ENCODE data around the gene RNF223. TPM values are rescaled to one million over a fixed set of nuclear protein-coding genes. Genes with fewer than 3 reads are reported as not detected.

Gene RNF223
- total RNA-seq = not detected
- long read RNA-seq = 0 reads

DNA sequence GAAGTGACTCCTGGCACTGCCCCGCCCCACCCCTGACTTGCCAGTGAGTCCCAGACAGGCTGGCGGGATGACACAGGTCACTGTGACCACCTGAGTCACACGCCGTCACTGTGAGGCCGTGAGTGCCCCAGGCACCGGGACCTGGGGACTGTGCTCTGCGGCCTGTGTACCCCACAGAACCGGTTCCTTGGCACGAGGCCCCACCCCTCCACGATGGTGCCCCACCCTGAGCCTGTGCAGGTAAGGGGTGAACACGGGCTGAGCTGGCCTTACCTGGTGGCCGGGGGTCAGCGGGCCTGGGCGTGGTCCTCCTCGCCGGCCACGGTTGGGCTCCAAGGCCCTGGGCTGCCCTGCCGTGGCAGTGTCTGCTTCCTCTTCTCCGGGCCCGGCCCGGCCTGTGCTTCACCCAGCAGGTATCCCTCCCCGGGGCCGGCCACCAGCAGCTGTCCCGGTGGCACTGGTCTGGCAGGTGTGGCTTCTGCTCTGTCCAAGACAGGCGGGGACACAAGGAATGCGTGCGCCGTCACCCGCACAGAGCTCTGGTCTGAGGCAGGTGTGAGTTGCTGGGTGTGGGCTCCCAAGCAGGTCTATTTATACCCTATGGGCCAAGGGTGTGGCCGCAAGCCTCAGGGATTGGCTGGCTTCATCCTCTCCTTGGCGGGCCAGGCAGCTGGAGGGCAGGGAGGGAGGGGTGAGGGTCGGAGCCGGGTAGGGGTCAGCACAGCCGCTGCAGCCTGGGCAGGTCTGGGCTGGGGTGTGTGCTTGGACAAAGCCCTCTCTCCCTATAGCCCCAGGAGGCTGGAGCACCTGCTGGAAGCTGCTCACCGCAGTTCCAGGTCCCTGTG, at the start of gene RNF223:
Gene RNF223, minus strand, starts transcription at position 564 of the 845 bp plus-strand sequence. CDS start 1,740 bp downstream, outside the sequence.
- intact Hi-C loops (cut with DNase I) = no loop called here
- ATAC-seq (peak; percentile 30), DNase-seq (ENCODE audit: missing footprints) (peak; percentile 57)

DNA sequence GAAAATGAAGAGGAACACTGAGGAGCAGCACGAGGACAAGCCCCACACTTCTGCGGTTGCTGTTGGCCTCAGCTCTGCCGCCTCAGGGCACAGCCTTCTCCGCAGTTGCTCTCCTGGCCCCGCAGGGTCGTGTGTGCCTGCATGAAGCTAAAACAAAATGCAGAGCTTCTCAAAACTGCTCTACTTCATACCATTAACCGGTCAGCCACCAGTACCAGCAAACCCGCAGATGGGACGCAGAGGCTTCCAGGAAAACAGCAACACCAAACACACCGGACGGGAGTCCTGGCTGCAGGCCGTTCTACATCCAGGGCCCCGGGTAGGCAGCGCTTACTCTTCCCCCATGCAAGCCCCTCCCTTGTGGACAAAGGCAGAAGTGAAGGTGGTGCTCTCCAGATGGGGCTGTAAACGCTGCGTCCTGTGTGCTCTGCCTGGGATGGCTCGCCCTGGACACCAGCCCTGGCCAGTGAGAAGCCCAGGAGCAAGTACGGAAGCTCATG, 48.9 kb upstream of the RNF223 start:
- no peak for ATAC-seq
- peak; percentile 17 for DNase-seq (ENCODE audit: missing footprints)
- intact Hi-C loops (cut with DNase I) = loop anchor here (2.0 to 5.0 kb wide), 4 partner anchors 109 to 248 kb away; partner anchors contain the start of genes B3GALT6 and SDF4

DNA sequence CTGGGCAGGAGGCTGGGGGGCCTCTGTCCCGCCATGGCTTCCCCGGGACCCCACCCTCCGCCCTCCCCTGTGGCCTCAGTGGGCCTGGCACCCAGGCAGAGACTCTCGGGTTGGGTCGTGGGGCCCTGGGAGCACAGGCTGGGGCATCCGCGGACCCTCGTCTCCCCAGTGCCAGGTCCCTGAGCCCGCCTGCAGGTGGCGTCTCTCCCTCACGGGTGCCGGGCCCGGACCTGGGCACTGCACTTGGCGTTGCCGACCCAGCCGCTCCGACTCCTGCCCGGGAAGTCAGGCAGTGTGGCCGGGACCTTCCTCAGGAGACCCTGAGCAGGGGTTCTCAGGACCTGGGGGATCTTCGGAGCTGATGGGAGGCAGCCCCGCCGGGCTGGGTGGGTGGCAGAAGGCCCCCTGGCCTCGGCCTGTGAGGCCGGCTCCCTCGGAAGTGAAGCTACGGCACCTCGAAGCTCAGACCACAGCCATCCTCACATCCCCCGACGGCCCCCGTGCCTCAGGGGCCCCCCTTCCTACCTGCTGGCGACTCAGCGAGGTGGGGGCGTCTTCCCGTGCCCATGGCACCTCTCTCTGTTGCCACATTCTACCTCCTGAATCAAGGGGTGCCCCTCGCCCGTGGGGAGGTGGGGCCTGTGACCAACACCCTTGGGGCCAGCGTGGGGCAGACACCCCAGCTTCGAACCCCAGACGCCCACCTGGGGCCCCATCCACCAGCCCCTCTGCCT, 48.1 kb upstream of the RNF223 start:
- intact Hi-C loops (cut with DNase I) = loop anchor here (2.0 to 5.0 kb wide), 4 partner anchors 110 to 249 kb away; partner anchors contain the start of genes B3GALT6 and SDF4

DNA sequence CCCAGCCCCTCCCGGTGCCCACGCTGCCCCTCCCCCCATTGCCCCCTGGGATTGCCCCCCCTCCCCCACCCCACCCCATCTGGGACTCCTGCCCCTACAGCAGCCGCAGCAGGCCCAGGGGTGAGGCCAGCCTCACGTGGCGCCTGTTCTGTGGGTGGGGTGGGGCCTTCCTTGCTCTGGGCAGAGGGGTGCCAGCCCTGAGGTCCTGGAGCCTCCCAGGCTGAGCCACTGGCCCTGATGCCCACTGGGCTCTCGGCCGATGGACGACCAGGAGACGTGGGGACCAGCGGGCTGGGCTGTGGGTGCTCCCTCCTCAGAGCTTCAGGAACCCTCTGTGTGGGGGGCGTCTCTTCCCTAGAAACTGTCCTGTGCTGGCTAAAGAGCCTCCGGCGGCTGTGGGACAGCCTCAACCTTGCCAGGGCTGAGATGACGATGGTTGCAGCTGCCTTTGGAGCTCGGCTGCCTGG, 47.5 kb upstream of the RNF223 start:
- intact Hi-C loops (cut with DNase I) = loop anchor here (2.0 to 5.0 kb wide), 4 partner anchors 111 to 249 kb away; partner anchors contain the start of genes B3GALT6 and SDF4
- DNase-seq (ENCODE audit: missing footprints) = peak; percentile 55
- peak; percentile 16 for ATAC-seq

More for the DNA sequence above, 48.1 kb upstream of the RNF223 start:
- DNase-seq (ENCODE audit: missing footprints) (peak; percentile 91), ATAC-seq (peak; percentile 88)

DNA sequence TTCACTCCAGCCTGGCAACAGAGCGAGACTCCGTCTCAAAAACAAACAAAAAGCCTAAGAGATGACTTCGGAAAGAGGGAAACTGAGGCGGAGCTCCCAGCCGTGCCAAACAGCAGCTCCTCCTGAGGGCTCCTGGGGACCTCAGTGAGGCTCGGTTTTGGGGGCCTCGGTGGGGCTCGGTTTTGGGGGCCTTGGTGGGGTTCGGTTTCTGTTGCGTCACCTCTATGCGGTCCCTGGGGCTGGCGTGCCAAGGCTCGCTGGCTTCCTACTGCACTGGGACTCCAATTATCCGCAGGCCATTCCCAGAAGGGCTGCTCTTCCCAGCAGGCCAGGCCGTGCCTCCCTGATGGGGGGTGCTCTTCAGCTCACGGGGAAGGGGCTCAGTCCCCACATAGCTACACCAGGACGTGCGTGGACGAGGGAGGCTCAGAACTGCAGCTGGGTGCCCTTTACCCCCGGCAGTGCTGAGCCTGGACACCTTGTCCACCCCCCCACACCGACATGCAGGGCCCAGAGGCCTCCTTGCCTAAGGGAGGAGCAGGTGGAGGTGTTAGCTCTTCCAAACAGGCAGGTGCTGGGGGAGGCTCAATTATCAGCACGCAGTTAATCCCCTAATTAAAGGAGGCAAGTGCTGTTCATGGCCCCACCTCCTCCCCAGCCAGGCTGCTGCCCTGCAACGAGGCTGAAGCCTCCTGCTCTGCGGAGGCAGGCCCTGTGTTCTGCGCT, 46.9 kb upstream of the RNF223 start:
- DNase-seq (ENCODE audit: missing footprints) (no peak), ATAC-seq (no peak)
- intact Hi-C loops (cut with DNase I) = loop anchor here (5.0 kb wide), 2 partner anchors 111 to 131 kb away; partner anchors contain the start of genes B3GALT6 and SDF4

DNA sequence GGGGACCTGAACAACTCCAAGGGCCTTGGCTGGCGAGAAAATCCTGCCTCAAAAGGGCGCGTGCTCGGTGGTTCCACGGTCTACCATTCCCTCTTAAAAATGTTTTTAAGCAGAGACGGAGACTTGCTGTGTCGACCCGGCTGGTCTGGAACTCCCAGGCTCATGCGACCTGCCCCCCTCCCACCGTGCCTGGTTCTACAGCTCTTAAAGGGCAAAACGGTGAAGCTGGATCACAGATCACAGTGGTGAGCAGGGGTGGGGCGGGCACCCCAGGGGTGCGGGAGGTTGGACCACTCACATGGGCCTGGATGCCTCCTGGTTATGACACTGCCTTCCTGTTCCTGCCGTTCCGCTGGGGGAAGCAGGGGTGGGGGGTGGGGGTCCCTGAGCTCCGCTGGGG, 46.0 kb upstream of the RNF223 start:
- no peak for DNase-seq (ENCODE audit: missing footprints)
- ATAC-seq = no peak
- intact Hi-C loops (cut with DNase I) = loop anchor here (5.0 kb wide), 2 partner anchors 112 to 132 kb away; partner anchors contain the start of genes B3GALT6 and SDF4

DNA sequence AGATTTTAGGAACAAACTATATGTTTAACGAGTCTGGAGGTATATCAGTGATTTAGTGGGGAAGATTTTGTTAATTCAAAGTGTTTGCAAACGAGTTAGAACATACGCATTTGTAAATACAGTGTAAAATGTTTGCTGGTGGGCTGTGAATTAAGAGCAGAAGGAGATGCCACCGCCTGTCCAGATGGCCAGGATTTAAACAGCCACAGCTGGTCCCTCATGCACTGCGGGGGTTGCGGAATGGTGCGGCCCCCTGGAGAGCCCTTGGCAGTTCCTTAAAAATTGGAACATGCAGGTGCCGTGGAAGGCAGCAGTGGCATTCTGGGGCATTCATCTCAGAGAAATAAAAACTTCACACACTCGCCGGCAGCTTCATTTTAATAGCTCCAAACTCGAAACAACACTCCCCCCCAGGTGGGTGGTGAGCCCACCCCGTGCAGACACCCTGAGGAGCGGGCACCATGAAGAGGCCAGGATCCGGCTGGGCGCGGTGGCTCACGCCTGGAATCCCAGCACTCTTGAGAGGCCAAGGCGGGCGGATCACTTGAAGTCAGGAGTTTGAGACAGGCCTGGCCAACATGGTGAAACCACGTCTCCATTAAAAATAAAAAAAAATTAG, 45.3 kb upstream of the RNF223 start:
- no peak for DNase-seq (ENCODE audit: missing footprints)
- intact Hi-C loops (cut with DNase I) = no loop called here
- ATAC-seq = no peak

DNA sequence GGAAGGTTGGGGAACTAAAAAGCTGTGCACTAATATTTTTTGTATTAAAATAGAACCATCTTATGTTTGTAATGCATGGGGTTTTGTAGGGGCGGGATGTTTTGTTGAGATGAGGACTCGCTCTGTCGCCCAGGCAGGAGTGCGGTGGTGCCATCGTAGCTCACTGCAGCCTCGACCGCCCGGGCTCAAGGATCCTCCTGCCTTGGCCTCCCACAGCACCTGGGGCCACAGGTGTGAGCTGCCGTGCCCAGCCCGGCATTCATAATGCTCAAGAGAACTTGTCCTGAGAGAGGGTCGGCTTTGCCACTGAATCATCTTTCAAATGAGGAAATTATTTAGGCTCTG, 44.7 kb upstream of the RNF223 start:
- ATAC-seq = no peak
- intact Hi-C loops (cut with DNase I) = no loop called here
- DNase-seq (ENCODE audit: missing footprints) = no peak

DNA sequence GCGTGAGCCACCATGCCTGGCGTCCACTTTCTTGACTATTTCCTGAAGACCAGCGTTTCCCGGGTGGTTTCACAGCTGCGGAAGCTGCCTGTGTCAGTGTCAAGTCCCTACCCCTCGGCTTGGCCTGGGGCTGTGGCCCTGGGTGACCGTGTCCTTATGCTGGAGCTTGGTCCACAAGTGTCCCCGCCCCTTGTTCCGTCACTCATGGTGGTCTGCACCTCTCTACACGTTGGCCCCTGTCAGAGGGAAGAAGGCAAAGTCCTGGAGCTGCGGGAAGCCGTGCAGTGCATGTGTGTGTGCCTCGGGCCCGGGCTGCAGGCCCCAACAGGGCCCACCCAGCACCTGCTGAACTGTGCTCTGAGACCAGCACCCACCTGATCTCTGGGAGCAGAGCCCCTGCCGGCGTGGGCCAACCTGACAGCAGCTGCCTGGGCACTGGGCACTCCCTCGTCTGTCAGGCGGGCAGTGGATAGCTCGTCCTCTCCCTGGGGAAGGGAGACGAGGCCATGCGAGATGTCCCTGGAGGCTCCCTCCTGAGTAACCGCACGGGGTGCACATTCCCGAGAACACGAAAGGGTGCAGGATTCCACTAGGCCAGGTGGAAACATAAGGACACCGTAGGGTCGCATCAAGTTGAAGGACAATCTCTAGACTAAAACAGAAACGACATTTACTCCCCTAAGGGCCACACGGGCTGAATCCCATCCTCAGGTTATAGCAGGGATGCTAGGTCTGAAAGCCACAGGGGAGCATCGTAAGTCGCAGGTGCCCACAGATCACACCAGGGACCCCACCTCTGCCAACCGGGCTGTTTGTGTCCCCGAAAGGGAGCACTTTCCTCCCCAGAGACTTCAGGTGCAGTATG, 44.1 kb upstream of the RNF223 start:
- peak; percentile 26 for DNase-seq (ENCODE audit: missing footprints)
- intact Hi-C loops (cut with DNase I) = no loop called here
- ATAC-seq = no peak

DNA sequence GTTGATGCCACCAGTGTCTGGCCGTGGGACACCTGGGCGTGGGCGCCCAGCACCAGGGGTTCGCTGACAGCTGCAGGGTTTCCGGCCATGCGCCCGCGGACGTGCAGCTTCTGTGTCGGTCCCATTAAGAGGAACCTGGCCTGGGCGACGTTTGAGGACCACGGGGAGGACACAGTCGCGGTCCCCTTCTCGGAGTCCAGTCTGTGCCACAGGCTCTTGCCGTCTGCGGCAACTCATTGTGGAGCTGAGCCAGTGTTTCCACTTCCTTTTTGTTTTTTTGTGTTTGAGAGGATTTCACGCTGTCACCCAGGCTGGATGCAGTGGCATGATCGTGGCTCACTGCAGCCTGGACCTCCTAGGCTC, 43.3 kb upstream of the RNF223 start:
- DNase-seq (ENCODE audit: missing footprints) = no peak
- intact Hi-C loops (cut with DNase I) = no loop called here
- ATAC-seq = no peak

DNA sequence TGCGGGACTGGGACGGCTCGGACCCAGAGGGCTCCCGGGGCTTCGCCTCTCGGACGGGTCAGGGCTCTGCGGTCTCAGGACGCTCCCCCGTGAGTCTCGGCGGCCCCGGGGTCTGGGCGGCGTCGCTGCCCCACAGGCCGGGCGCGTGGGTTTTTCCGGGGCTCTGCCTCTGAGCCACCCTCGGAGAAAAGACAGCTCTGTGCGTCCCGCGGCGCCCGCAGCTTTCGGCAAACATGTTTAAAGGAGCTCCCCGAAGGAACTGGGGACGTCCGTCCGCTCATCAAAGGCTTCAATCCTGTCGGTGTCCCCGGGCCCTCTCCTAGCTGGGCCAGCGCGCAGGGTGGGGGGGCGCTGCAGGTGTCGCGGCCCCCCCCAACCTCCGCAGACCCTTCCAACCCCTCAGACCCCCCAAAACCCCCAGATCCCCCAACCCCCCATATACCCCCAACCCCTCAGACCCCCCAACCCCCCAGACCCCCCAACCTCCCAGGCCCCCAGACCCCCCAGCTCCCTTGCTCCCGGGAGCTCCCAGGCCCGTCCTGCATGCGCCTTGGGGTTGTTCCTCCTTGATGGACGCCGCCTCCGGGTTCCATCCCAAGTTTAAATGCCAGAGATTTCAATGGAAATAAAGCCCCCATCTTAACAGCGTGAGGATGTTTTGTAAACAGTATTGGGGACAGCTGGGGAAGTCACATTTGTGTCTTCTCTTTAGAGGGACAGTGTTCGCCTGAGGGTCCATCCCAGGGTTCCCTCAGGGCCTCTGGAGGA, 42.8 kb upstream of the RNF223 start:
- intact Hi-C loops (cut with DNase I) = no loop called here
- ATAC-seq (no peak), DNase-seq (ENCODE audit: missing footprints) (no peak)

DNA sequence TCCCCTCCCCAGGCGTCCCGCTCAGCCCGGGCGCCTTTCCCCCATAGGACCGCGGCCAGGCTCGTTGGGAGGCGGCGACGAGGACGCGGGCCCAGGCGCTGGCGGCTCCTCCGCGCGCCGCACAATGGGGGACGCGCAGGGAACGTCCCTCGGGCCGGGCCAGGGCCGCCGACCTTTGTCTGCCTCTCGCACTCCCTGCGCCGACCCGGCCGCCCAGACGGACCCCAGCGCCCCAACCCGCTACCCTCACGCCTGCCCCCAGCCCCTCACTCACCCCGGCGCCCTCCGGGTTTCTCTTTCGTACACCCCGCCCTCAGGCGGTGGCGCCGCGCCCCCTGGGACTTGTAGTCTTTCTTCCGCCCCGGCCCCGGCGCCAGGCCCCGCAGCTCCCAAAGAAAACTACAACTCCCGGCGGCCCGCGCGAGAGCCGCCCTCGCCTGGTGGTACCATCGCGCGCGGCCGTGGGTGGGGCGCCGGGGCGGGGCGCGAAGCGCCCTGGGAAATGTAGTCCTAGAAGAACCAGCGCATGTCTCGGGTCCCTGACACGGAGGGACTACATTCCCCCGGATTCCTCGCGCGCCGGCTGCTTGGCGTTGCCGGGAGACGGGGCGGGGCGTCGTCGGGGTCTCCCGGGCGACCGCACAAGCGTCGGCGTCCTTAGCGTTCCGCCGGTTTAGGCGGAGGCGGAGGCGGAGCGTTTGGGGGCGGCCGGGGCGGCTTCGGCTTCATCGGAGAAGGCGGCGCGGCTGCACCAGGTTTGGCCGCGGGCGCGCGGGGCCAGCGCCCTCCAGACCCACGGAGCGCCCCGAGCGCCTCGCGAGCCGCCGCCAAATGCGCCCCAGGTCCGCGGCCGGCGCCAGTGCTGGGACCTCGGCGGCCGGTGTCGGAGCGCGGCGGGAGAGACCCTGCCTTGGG, 41.9 kb upstream of the RNF223 start, which contains the start of gene C1orf159:
Gene C1orf159, minus strand, starts transcription at position 304 of the 915 bp plus-strand sequence. CDS start 24,546 bp downstream, outside the sequence.
- DNase-seq (ENCODE audit: missing footprints) (peak; percentile 99), ATAC-seq (peak; percentile 99)
- intact Hi-C loops (cut with DNase I) = no loop called here

DNA sequence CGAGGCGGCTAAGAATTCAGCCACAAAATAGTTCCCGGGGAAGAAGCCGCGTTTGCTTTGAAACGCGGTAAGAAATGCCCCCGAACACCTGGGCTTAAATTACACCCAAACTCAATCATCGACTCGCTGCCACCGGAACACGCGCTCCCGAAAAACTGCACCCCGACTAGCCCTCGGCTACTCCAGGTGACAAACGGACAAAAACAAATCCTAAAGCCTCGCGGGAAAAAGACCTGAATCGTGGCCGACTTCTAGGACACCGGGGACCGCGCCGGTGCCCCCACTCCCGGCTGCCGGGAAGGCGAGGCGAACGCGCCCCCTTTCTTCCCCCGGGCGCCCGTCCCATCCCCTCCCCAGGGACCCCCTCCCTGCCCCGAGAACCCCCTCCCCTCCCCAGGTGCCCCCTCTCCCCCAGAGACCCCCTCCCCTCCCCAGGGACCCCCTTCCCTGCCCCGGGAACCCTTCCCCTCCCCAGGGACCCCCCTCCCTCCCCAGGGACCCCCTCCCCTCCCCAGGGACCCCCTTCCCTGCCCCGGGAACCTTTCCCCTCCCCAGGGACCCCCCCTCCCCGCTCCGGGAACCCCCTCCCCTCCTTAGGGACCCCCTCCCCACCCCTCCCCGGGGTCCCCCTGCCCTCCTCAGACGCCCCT, 41.2 kb upstream of the RNF223 start:
- ATAC-seq (no peak), DNase-seq (ENCODE audit: missing footprints) (no peak)
- intact Hi-C loops (cut with DNase I) = no loop called here

DNA sequence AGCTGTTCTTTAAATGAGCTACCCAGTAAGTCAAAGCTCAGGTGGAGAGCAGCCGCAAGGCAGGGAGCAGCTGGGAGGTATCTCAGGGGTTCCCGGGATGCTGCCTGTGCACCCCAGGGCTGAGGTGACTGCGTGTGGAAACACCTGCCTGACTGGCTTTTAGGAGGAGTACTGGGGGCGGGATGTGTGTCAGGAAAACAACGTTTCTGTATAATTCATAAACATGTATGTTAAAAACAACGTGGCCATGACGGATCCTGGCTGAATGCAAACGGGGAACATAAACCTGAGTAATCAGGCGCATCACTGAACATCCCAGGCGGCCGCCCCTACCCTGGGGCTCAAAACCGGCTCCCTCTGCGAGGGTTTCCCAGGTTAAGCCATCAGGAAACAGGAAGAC, 40.3 kb upstream of the RNF223 start:
- no peak for DNase-seq (ENCODE audit: missing footprints)
- ATAC-seq = no peak
- intact Hi-C loops (cut with DNase I) = loop anchor here (5.0 kb wide), 1 partner anchor 92 kb away; the partner anchor contains the start of gene AGRN
